ENCODE data around the gene COPB2. TPM values are rescaled to one million over a fixed set of nuclear protein-coding genes. Genes with fewer than 3 reads are reported as not detected.
A peak's percentile ranks its signal among the peaks of the same experiment; 100 is the strongest.

Gene COPB2
- total and polyA plus RNA-seq, 10 of the 15 experiments (the other 5 are each of a cell fraction or from before 2014, with no cell fraction given): 51.3 to 143 (median 116) TPM

DNA sequence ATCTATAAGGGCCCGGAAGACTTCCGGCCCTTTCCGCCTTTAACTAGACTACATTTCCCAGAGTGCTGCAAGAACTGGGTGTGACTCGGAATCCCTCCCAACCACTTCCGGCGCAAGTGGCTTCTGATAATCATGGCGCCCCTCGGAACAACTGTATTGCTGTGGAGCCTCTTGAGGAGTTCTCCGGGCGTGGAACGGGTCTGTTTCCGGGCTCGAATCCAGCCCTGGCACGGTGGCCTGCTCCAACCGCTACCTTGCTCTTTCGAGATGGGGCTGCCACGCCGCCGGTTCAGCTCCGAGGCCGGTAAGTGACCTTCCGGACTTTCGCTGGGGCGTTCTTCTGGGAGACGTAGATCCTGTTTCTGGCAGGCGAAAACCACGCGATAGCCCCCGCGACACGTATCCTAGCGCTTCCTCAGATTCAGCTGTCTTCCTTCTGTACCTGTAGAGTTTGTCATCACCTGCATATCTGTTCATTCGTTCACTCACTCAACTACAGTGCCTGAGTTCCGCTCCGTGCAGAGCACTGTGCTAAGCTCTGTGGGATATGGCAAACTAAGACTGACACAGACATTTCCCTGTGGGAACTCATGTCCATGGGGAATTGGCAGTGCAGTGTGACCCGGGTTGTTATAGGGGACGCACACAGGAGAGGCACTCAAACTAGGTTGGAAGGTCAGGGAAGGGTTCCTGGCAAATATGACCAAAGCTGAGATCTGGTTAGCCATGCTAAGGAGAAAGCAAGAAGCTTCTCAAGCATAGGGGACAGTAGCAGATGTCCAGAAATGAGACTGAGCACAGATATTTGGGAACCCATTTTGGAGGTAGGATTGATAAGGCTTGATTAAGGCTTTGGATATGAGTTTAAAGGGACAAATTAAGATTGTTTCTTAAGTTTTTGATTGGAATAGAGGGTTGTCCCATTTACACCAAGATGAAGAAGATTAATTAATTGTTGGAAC lies 45.3 kb downstream of the COPB2 start, which contains the start of gene MRPS22 (continued):
- TF ChIP-seq EGR1 (IDR thresholded peaks at IDR 0.05; ENCODE audit: borderline replicate concordance in 1 of 2, low read depth in 2 of 2, low read length in 2 of 2) (no peak), CHD2 (IDR thresholded peaks at IDR 0.05; ENCODE audit: borderline replicate concordance, low read depth, low read length) (peak; percentile 85), IKZF2 (IDR thresholded peaks at IDR 0.05) (peak in 1 of 2 experiments; percentile 23; a peak in 1 of 4 replicates), CEBPB (IDR thresholded peaks at IDR 0.05; ENCODE audit: borderline replicate concordance in 1 of 2, low read depth in 2 of 2, low read length in 2 of 2) (no peak), CBX5 (IDR thresholded peaks at IDR 0.05; ENCODE audit: low read depth) (peak; percentile 44; the same call in 1 of the 2 replicates), POU2F2 (IDR thresholded peaks at IDR 0.05; ENCODE audit: borderline replicate concordance, low read depth, low read length) (peak; percentile 64; the same call in 2 of the 3 replicates), E2F8 (IDR thresholded peaks at IDR 0.05; ENCODE audit: low read depth, partially characterized antibody) (peak; percentile 79), SIX5 (IDR thresholded peaks at IDR 0.05; ENCODE audit: low read depth, low read length, severe bottlenecking) (peak; percentile 93), MTA3 (IDR thresholded peaks at IDR 0.05; ENCODE audit: borderline replicate concordance, low read length) (no peak), ELK1 (IDR thresholded peaks at IDR 0.05; ENCODE audit: low read depth, low read length) (peak; percentile 81), USF1 (IDR thresholded peaks at IDR 0.05; ENCODE audit: borderline replicate concordance, extremely low read length, insufficient read depth, low read depth, low read length) (no peak)
- TF ChIP-seq, protein P1, sequence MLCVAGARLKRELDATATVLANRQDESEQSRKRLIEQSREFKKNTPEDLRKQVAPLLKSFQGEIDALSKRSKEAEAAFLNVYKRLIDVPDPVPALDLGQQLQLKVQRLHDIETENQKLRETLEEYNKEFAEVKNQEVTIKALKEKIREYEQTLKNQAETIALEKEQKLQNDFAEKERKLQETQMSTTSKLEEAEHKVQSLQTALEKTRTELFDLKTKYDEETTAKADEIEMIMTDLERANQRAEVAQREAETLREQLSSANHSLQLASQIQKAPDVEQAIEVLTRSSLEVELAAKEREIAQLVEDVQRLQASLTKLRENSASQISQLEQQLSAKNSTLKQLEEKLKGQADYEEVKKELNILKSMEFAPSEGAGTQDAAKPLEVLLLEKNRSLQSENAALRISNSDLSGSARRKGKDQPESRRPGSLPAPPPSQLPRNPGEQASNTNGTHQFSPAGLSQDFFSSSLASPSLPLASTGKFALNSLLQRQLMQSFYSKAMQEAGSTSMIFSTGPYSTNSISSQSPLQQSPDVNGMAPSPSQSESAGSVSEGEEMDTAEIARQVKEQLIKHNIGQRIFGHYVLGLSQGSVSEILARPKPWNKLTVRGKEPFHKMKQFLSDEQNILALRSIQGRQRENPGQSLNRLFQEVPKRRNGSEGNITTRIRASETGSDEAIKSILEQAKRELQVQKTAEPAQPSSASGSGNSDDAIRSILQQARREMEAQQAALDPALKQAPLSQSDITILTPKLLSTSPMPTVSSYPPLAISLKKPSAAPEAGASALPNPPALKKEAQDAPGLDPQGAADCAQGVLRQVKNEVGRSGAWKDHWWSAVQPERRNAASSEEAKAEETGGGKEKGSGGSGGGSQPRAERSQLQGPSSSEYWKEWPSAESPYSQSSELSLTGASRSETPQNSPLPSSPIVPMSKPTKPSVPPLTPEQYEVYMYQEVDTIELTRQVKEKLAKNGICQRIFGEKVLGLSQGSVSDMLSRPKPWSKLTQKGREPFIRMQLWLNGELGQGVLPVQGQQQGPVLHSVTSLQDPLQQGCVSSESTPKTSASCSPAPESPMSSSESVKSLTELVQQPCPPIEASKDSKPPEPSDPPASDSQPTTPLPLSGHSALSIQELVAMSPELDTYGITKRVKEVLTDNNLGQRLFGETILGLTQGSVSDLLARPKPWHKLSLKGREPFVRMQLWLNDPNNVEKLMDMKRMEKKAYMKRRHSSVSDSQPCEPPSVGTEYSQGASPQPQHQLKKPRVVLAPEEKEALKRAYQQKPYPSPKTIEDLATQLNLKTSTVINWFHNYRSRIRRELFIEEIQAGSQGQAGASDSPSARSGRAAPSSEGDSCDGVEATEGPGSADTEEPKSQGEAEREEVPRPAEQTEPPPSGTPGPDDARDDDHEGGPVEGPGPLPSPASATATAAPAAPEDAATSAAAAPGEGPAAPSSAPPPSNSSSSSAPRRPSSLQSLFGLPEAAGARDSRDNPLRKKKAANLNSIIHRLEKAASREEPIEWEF (IDR thresholded peaks at IDR 0.05; ENCODE audit: insufficient replicate concordance, low read depth, low read length): no peak
